HCT116 (cell line): ENCODE measurements around the gene NFIB. TPM values are rescaled to one million over a fixed set of nuclear protein-coding genes. Genes with fewer than 3 reads are reported as not detected.

ENCODE experiments used
- ATAC-seq: fragments of 200-7000 bp; cut with Tn5 transposase; 2 replicates; pipeline ENCODE4 v1.9.1; 2020; ENCODE audit warnings: mild to moderate bottlenecking, moderate library complexity
- BruUV-seq: library from RNA; stranded (reverse); fragments of 400-500 nt; replicated peaks from 2 replicates; lab custom pipeline; 2021; lab: Mats Ljungman, UMichigan
- CTCF ChIA-PET: fragments of 300-600 bp; sonication (Branson Sonifier 250); formaldehyde crosslinking; loops from one replicate; lab custom pipeline; 2021; ENCODE audit warnings: antibody characterized with exemption; lab: Charles Lee
- POLR2A ChIA-PET: fragments of 300-600, 350-600 bp; sonication (Branson Sonifier 250); formaldehyde crosslinking; loops from one replicate; lab custom pipeline; 2021; ENCODE audit warnings: antibody characterized with exemption; lab: Charles Lee
- RAD21 ChIA-PET, 2 experiments: fragments of 300-600 bp; sonication (Branson Sonifier 250); formaldehyde crosslinking; loops; one replicate each; lab custom pipeline; 2023; ENCODE audit warnings: low total read pairs in 2 of 2; ENCODE audit not compliant: uncharacterized antibody in 2 of 2, unreplicated experiment in 2 of 2, low non-redundant PET in 1 of 2; lab: Charles Lee
- DNase-seq: peaks from one replicate; pipeline ENCODE4 v3.0.0-alpha.2; 2010; ENCODE audit warnings: low read depth, low spot score
- H2AFZ ChIP-seq: fragments of 200-600 bp; shearing (Covaris generic), sonication (generic); 2 replicates; pipeline ENCODE4 v1.6.1; 2017; ENCODE audit warnings: low read depth, mixed run types, mixed read lengths, antibody characterized with exemption, low read length; ENCODE audit not compliant: poor library complexity, severe bottlenecking
- H3K27ac ChIP-seq: 2 replicates; pipeline ENCODE4 v1.5.1; 2012; ENCODE audit warnings: low read depth, low read length
- H3K27me3 ChIP-seq: fragments of 200-600 bp; sonication (generic); 2 replicates; pipeline ENCODE4 v1.6.1; 2016; ENCODE audit warnings: mixed run types, low read length, mixed read lengths; ENCODE audit not compliant: insufficient read depth
- H3K36me3 ChIP-seq, 2 experiments: fragments of 200-500 bp in 1 of 2; fragments of 200-600 bp in 1 of 2; sonication (Bioruptor generic) in 1 of 2; sonication (generic) in 1 of 2; 2 replicates each; pipeline versions ENCODE4 v1.5.1 to v1.6.1; 2014 to 2016; ENCODE audit warnings: low read length in 2 of 2, inconsistent platforms in 1 of 2, mixed read lengths in 1 of 2, mixed run types in 1 of 2; ENCODE audit not compliant: insufficient read depth in 2 of 2, control insufficient read depth in 1 of 2
- H3K4me1 ChIP-seq, 2 experiments: fragments of 200-600 bp in 1 of 2; sonication (generic) in 1 of 2; 2 replicates each; pipeline versions ENCODE4 v1.5.1 to v1.6.1; 2012 to 2017; ENCODE audit warnings: low read length in 2 of 2, inconsistent platforms in 1 of 2, mild to moderate bottlenecking in 1 of 2, mixed read lengths in 1 of 2, mixed run types in 1 of 2, moderate library complexity in 1 of 2; ENCODE audit not compliant: insufficient read depth in 2 of 2, control insufficient read depth in 1 of 2
- H3K4me2 ChIP-seq: fragments of 200-600 bp; sonication (generic); 2 replicates; pipeline ENCODE4 v1.6.1; 2017; ENCODE audit warnings: mixed run types, low read length, mixed read lengths
- H3K4me3 ChIP-seq, 2 experiments: fragments of 200-600 bp in 1 of 2; sonication (generic) in 1 of 2; replicated peaks in 1 of 2; 2 replicates each; pipeline ENCODE4 v1.5.1; 2011 to 2016; ENCODE audit warnings: low read length in 2 of 2, control low read depth in 1 of 2, low read depth in 1 of 2, mild to moderate bottlenecking in 1 of 2, mixed read lengths in 1 of 2, mixed run types in 1 of 2
- H3K79me2 ChIP-seq: fragments of 200-600 bp; sonication (generic); 2 replicates; pipeline ENCODE4 v1.6.1; 2017; ENCODE audit warnings: mild to moderate bottlenecking, mixed run types, low read length, moderate library complexity, mixed read lengths; ENCODE audit not compliant: insufficient read depth
- H3K9ac ChIP-seq: fragments of 200-600 bp; sonication (generic); 2 replicates; pipeline ENCODE4 v1.6.1; 2016; ENCODE audit warnings: low read length, mixed read lengths
- H3K9me2 ChIP-seq: fragments of 200-600 bp; sonication (generic), shearing (Covaris generic); 2 replicates; pipeline ENCODE4 v1.6.1; 2017; ENCODE audit warnings: mixed run types, mild to moderate bottlenecking, moderate library complexity; ENCODE audit not compliant: insufficient read depth
- H3K9me3 ChIP-seq, 2 experiments: fragments of 200-500 bp in 1 of 2; fragments of 200-600 bp in 1 of 2; sonication (Bioruptor generic) in 1 of 2; sonication (generic) in 1 of 2; 2 replicates each; pipeline ENCODE4 v1.6.1; 2014 to 2017; ENCODE audit warnings: low read length in 2 of 2, mixed read lengths in 2 of 2, inconsistent platforms in 1 of 2, low read depth in 1 of 2, mild to moderate bottlenecking in 1 of 2, mixed run types in 1 of 2, moderate library complexity in 1 of 2; ENCODE audit not compliant: control insufficient read depth in 1 of 2, insufficient read depth in 1 of 2
- H4K20me1 ChIP-seq: fragments of 200-600 bp; sonication (generic), shearing (Covaris generic); 2 replicates; pipeline ENCODE4 v1.6.1; 2017; ENCODE audit warnings: mixed run types, mild to moderate bottlenecking, moderate library complexity; ENCODE audit not compliant: insufficient read depth
- ATF3 ChIP-seq: IDR thresholded peaks from 2 replicates; pipeline ENCODE4 v1.6.1; 2012
- CBX3 ChIP-seq: IDR thresholded peaks from 2 replicates; pipeline ENCODE4 v1.6.1; 2012; ENCODE audit warnings: low read depth
- EGR1 ChIP-seq: IDR thresholded peaks from 2 replicates; pipeline ENCODE4 v1.6.1; 2012; ENCODE audit warnings: low read depth
- EZH2 ChIP-seq: fragments of 200-600 bp; sonication (generic); IDR thresholded peaks from 2 replicates; pipeline ENCODE4 v1.6.1; 2017; ENCODE audit warnings: antibody characterized with exemption, mixed run types
- EZH2phosphoT487 ChIP-seq: fragments of 200-600 bp; IDR thresholded peaks from 2 replicates; pipeline ENCODE4 v1.6.1; 2018; ENCODE audit warnings: antibody characterized with exemption, borderline replicate concordance
- POLR2A ChIP-seq: IDR thresholded peaks from 2 replicates; pipeline ENCODE4 v1.7.0; 2011; ENCODE audit warnings: borderline replicate concordance; ENCODE audit not compliant: insufficient read depth, insufficient read length; ENCODE audit errors: extremely low read depth
- POLR2AphosphoS5 ChIP-seq: IDR thresholded peaks from 2 replicates; pipeline ENCODE4 v1.6.1; 2011; ENCODE audit warnings: mild to moderate bottlenecking, low read depth, low read length, moderate library complexity
- RAD21 ChIP-seq: IDR thresholded peaks from 2 replicates; pipeline ENCODE4 v1.6.1; 2012; ENCODE audit warnings: low read depth, mild to moderate bottlenecking
- SIN3A ChIP-seq: IDR thresholded peaks from 2 replicates; pipeline ENCODE4 v1.6.1; 2012; ENCODE audit warnings: low read depth
- SRF ChIP-seq: IDR thresholded peaks from 2 replicates; pipeline ENCODE4 v1.6.1; 2012; ENCODE audit warnings: low read depth
- YY1 ChIP-seq: IDR thresholded peaks from 2 replicates; pipeline ENCODE4 v1.6.1; 2011; ENCODE audit warnings: low read length, low read depth, moderate library complexity, mild to moderate bottlenecking; ENCODE audit not compliant: insufficient replicate concordance; ENCODE audit errors: extremely low read depth
- ZFX ChIP-seq: fragments of 450-650 bp; IDR thresholded peaks from 2 replicates; pipeline ENCODE4 v1.6.1; 2017
- intact Hi-C: fragments of 100-400 bp; cut with micrococcal nuclease; formaldehyde crosslinking; loops from 2 replicates; pipeline ENCODE4 v1.10.0; 2022
- total RNA-seq: library from RNA; stranded (reverse); gene quantifications from one replicate; pipeline ENCODE4 v1.2.1, GENCODE V29; 2021; ENCODE audit not compliant: unreplicated experiment

Gene NFIB
- total RNA-seq, 1 experiment from 2014 or later: 6.6 TPM

- TF ChIP-seq SRF (no peak), SIN3A (no peak)
Measured at GRCh38 chr9:14236591-14236990, 77.3 kb downstream of the NFIB start (continued).

- Histone ChIP-seq H3K79me2 (no peaks in the 10 kb centered on the region), H3K9ac (no peak overlapping the region), H3K4me3 (no peak overlapping the region), H3K4me1 (no peaks in the 10 kb centered on the region), H3K27me3 (no peaks in the 10 kb centered on the region), H3K27ac (no peak overlapping the region), H3K4me2 (no peak overlapping the region), H3K9me3 (no peaks in the 10 kb centered on the region), H2AFZ (no peak overlapping the region), H4K20me1 (no peaks in the 10 kb centered on the region), H3K36me3 (no peaks in the 10 kb centered on the region), H3K9me2 (no peaks in the 10 kb centered on the region)
- ChIA-PET POLR2A (no interaction called here), CTCF (no interaction called here), RAD21 (no interaction called here)
- BruUV-seq: no TSS peak
- intact Hi-C loops: no loop called here
- ATAC-seq (no peak), DNase-seq (no peak)
- TF ChIP-seq EGR1: no peak
- no peak for TF ChIP-seq EZH2phosphoT487
- TF ChIP-seq YY1: no peak
- TF ChIP-seq ZFX: no peak
Measured at GRCh38 chr9:14232111-14232510, 81.8 kb downstream of the NFIB start.

GRCh38 chr9:14231196-14231990 lies 82.5 kb downstream of the NFIB start:
- no peaks in the 10 kb centered on the region for H3K9me3 ChIP-seq
- ChIA-PET POLR2A (no interaction called here), CTCF (no interaction called here), RAD21 (no interaction called here)
- intact Hi-C loops: no loop called here
- TF ChIP-seq RAD21 (no peak), POLR2A (no peak), EZH2 (no peak), POLR2AphosphoS5 (no peak), CBX3 (no peak), EGR1 (no peak), SRF (no peak), ATF3 (no peak)
- H3K9ac ChIP-seq: no peak overlapping the region
- no peaks in the 10 kb centered on the region for H4K20me1 ChIP-seq
- H3K27me3 ChIP-seq: no peaks in the 10 kb centered on the region
- no TSS peak for BruUV-seq
- no peak overlapping the region for H3K4me2 ChIP-seq
- ATAC-seq: no peak
- H3K27ac ChIP-seq: no peak overlapping the region
- H3K4me3 ChIP-seq: no peak overlapping the region
- no peak overlapping the region for H2AFZ ChIP-seq
- H3K79me2 ChIP-seq: no peaks in the 10 kb centered on the region
- H3K4me1 ChIP-seq: no peaks in the 10 kb centered on the region
- H3K9me2 ChIP-seq: no peaks in the 10 kb centered on the region
- no peak for DNase-seq
- H3K36me3 ChIP-seq: no peaks in the 10 kb centered on the region
